Kidney epithelial cell (primary cell): ENCODE results near the gene PVR. TPM values are rescaled to one million over a fixed set of nuclear protein-coding genes. Genes with fewer than 3 reads are reported as not detected.

Experiments
- DNase-seq: peaks from one replicate; pipeline ENCODE4 v3.0.0-alpha.2; 2010; ENCODE audit warnings: low read depth
- H3K27me3 ChIP-seq: 2 replicates; pipeline ENCODE4 v1.6.0; 2011; ENCODE audit warnings: low read length; ENCODE audit not compliant: control insufficient read depth, insufficient read depth
- H3K36me3 ChIP-seq: 2 replicates; pipeline ENCODE4 v1.5.1; 2011; ENCODE audit warnings: low read length; ENCODE audit not compliant: control insufficient read depth, insufficient read depth
- H3K4me3 ChIP-seq: 2 replicates; pipeline ENCODE4 v1.5.1; 2011; ENCODE audit warnings: low read depth, mild to moderate bottlenecking, control low read depth, low read length
- total RNA-seq: library from RNA; depleted of rRNA; stranded (reverse); fragments of >200 nt; gene quantifications from 2 replicates; pipeline ENCODE4 v1.2.3, GENCODE V29; 2015
- TF ChIP-seq, protein P1 (sequence below): IDR thresholded peaks from 2 replicates; pipeline ENCODE4 v1.5.1; 2011; ENCODE audit warnings: mild to moderate bottlenecking, moderate library complexity, low read length, control low read depth, inconsistent platforms; ENCODE audit not compliant: insufficient read depth, poor library complexity, severe bottlenecking

Gene PVR
- total RNA-seq, 1 donor from 2014 or later = 176 TPM

DNA sequence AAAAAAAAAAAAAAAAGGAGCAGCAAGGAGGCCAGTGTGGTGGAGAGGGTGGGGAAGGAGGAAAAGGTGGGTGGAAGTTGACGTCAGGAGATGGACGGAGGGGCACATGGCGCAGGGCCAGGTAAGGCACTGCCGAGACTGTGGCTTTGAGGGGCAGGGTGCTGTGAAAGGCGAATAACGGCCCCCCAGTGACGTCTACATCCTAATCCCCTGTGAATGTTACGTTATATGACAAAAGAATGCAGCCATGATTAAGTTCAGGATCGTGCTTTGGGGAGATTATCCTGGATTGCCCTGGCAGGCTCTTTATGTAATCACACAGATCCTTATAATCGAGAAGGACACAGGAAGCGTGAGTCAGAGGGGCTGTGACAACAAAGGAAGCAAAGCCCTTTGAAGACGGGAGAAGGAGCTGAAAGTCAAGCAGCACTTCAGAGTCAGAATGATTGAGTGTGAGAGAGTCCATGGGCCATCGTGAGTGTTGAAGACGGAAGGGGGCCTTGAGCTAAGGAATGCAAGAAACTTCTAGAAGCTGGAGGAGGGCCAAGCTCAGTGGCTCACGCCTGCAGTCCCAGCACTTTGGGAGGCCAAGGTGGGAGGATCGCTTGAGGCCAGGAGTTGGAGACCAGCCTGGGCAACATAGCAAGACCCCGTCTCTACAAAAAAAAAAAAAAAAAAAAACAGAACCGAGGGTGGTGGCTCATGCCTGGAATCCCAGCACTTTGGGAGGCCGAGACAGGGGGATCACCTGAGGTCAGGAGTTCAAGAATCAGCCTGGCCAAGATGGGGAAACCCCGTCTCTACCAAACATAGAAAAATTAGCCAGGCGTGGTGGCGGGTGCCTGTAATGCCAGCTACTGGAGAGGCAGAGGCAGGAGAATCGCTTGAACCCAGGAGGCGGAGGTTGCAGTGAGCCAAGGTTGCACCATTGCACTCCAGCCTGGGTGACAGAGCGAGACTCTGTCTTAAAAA is 41.5 kb downstream of the PVR start:
- peak; percentile 63 for DNase-seq
- TF ChIP-seq, protein P1, sequence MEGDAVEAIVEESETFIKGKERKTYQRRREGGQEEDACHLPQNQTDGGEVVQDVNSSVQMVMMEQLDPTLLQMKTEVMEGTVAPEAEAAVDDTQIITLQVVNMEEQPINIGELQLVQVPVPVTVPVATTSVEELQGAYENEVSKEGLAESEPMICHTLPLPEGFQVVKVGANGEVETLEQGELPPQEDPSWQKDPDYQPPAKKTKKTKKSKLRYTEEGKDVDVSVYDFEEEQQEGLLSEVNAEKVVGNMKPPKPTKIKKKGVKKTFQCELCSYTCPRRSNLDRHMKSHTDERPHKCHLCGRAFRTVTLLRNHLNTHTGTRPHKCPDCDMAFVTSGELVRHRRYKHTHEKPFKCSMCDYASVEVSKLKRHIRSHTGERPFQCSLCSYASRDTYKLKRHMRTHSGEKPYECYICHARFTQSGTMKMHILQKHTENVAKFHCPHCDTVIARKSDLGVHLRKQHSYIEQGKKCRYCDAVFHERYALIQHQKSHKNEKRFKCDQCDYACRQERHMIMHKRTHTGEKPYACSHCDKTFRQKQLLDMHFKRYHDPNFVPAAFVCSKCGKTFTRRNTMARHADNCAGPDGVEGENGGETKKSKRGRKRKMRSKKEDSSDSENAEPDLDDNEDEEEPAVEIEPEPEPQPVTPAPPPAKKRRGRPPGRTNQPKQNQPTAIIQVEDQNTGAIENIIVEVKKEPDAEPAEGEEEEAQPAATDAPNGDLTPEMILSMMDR = no peak
- no peak overlapping the region for H3K4me3 ChIP-seq
- H3K36me3 ChIP-seq = no peaks in the 10 kb centered on the region
- no peaks in the 10 kb centered on the region for H3K27me3 ChIP-seq

DNA sequence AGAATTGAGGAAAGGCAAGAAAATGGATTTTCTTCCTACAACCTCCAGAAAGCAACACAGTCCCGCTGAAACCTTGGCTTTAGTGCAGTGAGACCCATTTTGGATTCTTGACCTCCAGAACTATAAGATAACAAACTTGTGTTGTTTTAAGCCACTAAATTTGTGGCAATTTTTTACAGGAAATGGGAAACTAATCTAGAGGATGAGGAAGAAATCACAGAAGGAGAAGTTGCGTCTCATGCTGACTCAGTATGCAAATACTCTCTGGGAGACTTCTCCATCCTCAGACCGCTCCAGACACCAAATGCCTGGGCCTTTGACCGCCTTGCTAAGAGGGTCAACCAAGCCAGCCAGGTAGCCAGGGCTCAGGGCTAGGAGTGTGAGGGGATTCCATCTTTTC is 42.2 kb downstream of the PVR start:
- Histone ChIP-seq H3K27me3 (no peaks in the 10 kb centered on the region), H3K36me3 (no peaks in the 10 kb centered on the region), H3K4me3 (no peak overlapping the region)
- TF ChIP-seq, protein P1 = no peak
- no peak for DNase-seq

DNA sequence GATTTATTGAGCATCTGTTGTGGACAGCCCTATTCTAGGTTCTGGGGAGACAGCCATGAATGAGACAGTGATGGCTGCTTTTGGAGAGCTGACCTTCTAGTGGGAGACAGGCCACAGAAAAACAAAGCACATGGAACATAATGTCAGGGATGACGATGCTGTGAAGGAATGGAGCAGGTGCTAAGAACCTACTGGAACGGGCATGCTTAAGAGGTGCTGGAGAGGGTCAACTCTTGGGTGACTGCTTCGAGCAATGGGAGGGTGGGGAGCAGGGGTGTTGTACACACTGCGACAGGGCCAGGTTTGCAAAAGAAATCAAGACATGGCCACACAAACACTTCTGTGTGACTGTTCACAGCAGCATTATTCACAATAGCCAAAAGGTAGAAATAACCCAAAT is 43.2 kb downstream of the PVR start:
- no peak overlapping the region for H3K4me3 ChIP-seq
- no peaks in the 10 kb centered on the region for H3K27me3 ChIP-seq
- H3K36me3 ChIP-seq = no peaks in the 10 kb centered on the region
- TF ChIP-seq, protein P1 = no peak
- DNase-seq = no peak

DNA sequence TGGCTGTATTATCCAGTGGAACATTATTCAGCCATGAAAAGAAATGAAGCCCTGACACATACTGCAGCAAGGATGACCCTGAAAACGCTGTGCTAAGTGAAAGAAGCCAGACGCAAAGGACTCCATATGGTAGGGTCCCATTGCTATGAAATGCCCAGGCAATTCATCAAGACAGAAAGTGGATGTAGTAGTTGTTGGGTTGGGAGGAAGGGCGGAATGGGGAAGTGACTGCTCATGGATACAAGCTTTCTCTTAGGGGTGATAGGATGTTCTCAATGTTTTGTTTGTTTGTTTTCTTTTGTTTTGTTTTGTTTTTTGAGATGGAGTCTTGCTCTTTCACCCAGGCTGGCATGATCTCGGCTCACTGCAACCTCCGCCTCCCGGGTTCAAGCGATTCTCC is 44.2 kb downstream of the PVR start:
- Histone ChIP-seq H3K36me3 (no peaks in the 10 kb centered on the region), H3K4me3 (no peak overlapping the region), H3K27me3 (no peaks in the 10 kb centered on the region)
- TF ChIP-seq, protein P1 = no peak
- DNase-seq = no peak

DNA sequence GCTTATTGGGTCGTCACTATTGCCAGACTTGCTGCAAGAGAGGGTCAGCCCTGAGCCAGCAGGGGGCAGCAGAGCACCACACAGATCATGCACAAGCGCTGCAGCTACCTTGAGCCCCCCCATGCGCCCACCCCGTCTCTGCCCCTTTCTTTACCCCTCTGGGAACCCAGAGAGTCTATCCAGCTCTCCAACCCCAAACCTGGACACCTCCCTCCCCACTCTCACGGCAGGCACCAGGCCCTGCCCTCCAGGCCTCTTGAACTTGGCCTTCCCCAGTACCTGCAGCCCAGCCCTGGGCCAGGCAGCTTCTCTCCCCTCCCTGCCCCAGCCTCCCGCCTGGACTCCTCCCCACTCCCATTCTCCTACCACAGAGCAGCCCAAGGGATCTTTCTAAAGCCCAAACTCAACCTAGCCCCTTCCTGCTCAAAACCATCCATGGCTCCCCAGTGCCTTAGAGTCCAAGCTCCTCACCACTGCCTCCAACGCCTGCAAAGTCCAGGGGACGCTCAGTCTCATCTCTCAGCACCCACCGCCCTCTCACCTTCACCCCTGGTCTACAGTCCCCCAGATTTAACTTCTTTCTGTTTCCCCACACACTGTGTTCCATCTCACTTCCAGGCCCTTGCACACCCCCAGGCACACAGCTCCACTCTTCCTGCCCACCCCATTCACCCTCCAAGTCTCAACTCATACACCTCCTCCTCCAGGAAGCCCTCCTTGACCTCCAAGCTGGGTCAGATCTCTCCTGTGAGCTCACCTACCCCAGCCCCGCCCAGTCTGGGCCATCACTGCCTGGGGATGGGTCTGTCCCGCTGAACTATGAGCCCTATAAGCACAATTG is 45.8 kb downstream of the PVR start:
- TF ChIP-seq, protein P1 = peak; percentile 97
- Histone ChIP-seq H3K27me3 (no peaks in the 10 kb centered on the region), H3K4me3 (no peak overlapping the region), H3K36me3 (no peaks in the 10 kb centered on the region)
- peak; percentile 25 for DNase-seq
